ENCODE measurements around the gene DES.

DNA sequence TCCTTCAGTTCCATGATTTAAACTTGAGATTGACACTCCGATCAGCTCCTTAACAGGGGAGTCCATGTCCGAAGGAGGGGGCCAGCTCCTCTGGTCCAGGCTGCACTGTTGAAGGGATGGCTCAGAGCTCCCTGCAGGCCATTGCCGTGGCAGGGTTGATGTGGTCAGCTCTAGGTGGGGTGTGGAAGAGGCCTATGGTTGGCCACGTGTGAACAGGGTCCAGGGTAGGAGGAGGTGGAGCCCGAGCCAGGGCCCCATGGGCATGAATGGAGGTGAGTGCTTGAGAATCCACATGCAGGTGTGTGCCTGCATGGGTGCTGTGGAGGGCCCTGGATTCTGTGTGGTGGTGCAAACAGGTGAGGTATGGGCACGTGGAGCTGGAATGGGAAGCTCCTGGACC is 17.5 kb downstream of the DES start:
- TF ChIP-seq, protein P1, sequence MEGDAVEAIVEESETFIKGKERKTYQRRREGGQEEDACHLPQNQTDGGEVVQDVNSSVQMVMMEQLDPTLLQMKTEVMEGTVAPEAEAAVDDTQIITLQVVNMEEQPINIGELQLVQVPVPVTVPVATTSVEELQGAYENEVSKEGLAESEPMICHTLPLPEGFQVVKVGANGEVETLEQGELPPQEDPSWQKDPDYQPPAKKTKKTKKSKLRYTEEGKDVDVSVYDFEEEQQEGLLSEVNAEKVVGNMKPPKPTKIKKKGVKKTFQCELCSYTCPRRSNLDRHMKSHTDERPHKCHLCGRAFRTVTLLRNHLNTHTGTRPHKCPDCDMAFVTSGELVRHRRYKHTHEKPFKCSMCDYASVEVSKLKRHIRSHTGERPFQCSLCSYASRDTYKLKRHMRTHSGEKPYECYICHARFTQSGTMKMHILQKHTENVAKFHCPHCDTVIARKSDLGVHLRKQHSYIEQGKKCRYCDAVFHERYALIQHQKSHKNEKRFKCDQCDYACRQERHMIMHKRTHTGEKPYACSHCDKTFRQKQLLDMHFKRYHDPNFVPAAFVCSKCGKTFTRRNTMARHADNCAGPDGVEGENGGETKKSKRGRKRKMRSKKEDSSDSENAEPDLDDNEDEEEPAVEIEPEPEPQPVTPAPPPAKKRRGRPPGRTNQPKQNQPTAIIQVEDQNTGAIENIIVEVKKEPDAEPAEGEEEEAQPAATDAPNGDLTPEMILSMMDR (conservative IDR thresholded peaks at IDR 0.05 in 1 of 2, IDR thresholded peaks at IDR 0.05 in 1 of 2; ENCODE audit: extremely low read depth in 1 of 2, insufficient read depth in 1 of 2, low read depth in 1 of 2, low read length in 2 of 2): no peak
- no peak for TF ChIP-seq EZH2 (IDR thresholded peaks at IDR 0.05; ENCODE audit: borderline replicate concordance, low read length)

Data from mammary epithelial cell (primary cell).